ENCODE measurements around the gene SAA4. TPM values are rescaled to one million over a fixed set of nuclear protein-coding genes. Genes with fewer than 3 reads are reported as not detected.
"Not testable (repeated sequence)": the region's sequence is repeated elsewhere in the genome, so short reads cannot be mapped to it uniquely, and the experiment has no call there.

SAA4 gene
- total RNA-seq, 1 donor from 2014 or later: not detected

GRCh38 chr11:18271206-18271605 lies 34.6 kb upstream of the SAA4 start:
- no peak for DNase-seq (ENCODE audit: low read depth)
- H3K27me3 ChIP-seq (ENCODE audit: control insufficient read depth, insufficient read depth, low read length): no peaks in the 10 kb centered on the region
- H3K4me3 ChIP-seq (ENCODE audit: low read depth, low read length): no peak overlapping the region
- no peaks in the 10 kb centered on the region for H3K36me3 ChIP-seq (ENCODE audit: control insufficient read depth, insufficient read depth, low read length)
- TF ChIP-seq CTCF (IDR thresholded peaks at IDR 0.05; ENCODE audit: insufficient read depth, low read length, poor library complexity, severe bottlenecking): no peak

GRCh38 chr11:18270102-18270501 lies 33.5 kb upstream of the SAA4 start:
- no peak for DNase-seq (ENCODE audit: low read depth)
- Histone ChIP-seq H3K27me3 (ENCODE audit: control insufficient read depth, insufficient read depth, low read length) (no peaks in the 10 kb centered on the region), H3K4me3 (ENCODE audit: low read depth, low read length) (no peak overlapping the region), H3K36me3 (ENCODE audit: control insufficient read depth, insufficient read depth, low read length) (no peaks in the 10 kb centered on the region)
- no peak for TF ChIP-seq CTCF (IDR thresholded peaks at IDR 0.05; ENCODE audit: insufficient read depth, low read length, poor library complexity, severe bottlenecking)

GRCh38 chr11:18269252-18269651 lies 32.6 kb upstream of the SAA4 start:
- not testable (repeated sequence) for DNase-seq (ENCODE audit: low read depth); H3K27me3 ChIP-seq (ENCODE audit: control insufficient read depth, insufficient read depth, low read length); H3K4me3 ChIP-seq (ENCODE audit: low read depth, low read length); H3K36me3 ChIP-seq (ENCODE audit: control insufficient read depth, insufficient read depth, low read length)

GRCh38 chr11:18267335-18268133 lies 30.9 kb upstream of the SAA4 start:
- not testable (repeated sequence) for H3K36me3 ChIP-seq (ENCODE audit: control insufficient read depth, insufficient read depth, low read length); H3K4me3 ChIP-seq (ENCODE audit: low read depth, low read length); DNase-seq (ENCODE audit: low read depth); H3K27me3 ChIP-seq (ENCODE audit: control insufficient read depth, insufficient read depth, low read length)

GRCh38 chr11:18265949-18266348 lies 29.3 kb upstream of the SAA4 start, which contains the start of gene SAA1:
Gene SAA1 (plus strand): TSS chr11:18266264. CDS start chr11:18266888, 624 bp downstream.
- TF ChIP-seq CTCF (IDR thresholded peaks at IDR 0.05; ENCODE audit: insufficient read depth, low read length, poor library complexity, severe bottlenecking): no peak
- no peaks in the 10 kb centered on the region for H3K36me3 ChIP-seq (ENCODE audit: control insufficient read depth, insufficient read depth, low read length)
- no peaks in the 10 kb centered on the region for H3K27me3 ChIP-seq (ENCODE audit: control insufficient read depth, insufficient read depth, low read length)
- DNase-seq (ENCODE audit: low read depth): peak; percentile 16
- no peak within 1 kb of the TSS for H3K4me3 ChIP-seq (ENCODE audit: low read depth, low read length)

- Histone ChIP-seq H3K36me3 (ENCODE audit: control insufficient read depth, insufficient read depth, low read length) (no peaks in the 10 kb centered on the region), H3K27me3 (ENCODE audit: control insufficient read depth, insufficient read depth, low read length) (no peaks in the 10 kb centered on the region), H3K4me3 (ENCODE audit: low read depth, low read length) (no peak overlapping the region)
- no peak for DNase-seq (ENCODE audit: low read depth)
- no peak for TF ChIP-seq CTCF (IDR thresholded peaks at IDR 0.05; ENCODE audit: insufficient read depth, low read length, poor library complexity, severe bottlenecking)
Observed at GRCh38 chr11:18264677-18265555, 28.3 kb upstream of the SAA4 start.
